ENCODE data around the gene SYNPO2.
"Not testable (repeated sequence)": the region's sequence is repeated elsewhere in the genome, so short reads cannot be mapped to it uniquely, and the experiment has no call there.

SYNPO2 gene

GRCh38 chr4:118985170-118986000 is 96.7 kb downstream of the SYNPO2 start:
- in situ Hi-C loops (cut with MboI; ENCODE audit: low pct_unique_long_range_greater_than_20kb, low sequenced_read_pairs): loop anchor here (25.0 kb wide), 1 partner anchor 502 kb away; no protein-coding TSS in a partner anchor
- no peak for DNase-seq

- DNase-seq: no peak
- in situ Hi-C loops (cut with MboI; ENCODE audit: low pct_unique_long_range_greater_than_20kb, low sequenced_read_pairs): loop anchor here (25.0 kb wide), 1 partner anchor 499 kb away; no protein-coding TSS in a partner anchor
Observed at GRCh38 chr4:118987959-118988634, 99.4 kb downstream of the SYNPO2 start.

GRCh38 chr4:118988635-118988972 is 100.0 kb downstream of the SYNPO2 start:
- no peak for DNase-seq
- in situ Hi-C loops (cut with MboI; ENCODE audit: low pct_unique_long_range_greater_than_20kb, low sequenced_read_pairs): loop anchor here (25.0 kb wide), 1 partner anchor 499 kb away; no protein-coding TSS in a partner anchor

- in situ Hi-C loops (cut with MboI; ENCODE audit: low pct_unique_long_range_greater_than_20kb, low sequenced_read_pairs): loop anchor here (25.0 kb wide), 1 partner anchor 498 kb away; no protein-coding TSS in a partner anchor
- DNase-seq: no peak
Observed at GRCh38 chr4:118989098-118990080, 100.7 kb downstream of the SYNPO2 start.

- DNase-seq: no peak
- in situ Hi-C loops (cut with MboI; ENCODE audit: low pct_unique_long_range_greater_than_20kb, low sequenced_read_pairs): loop anchor here (25.0 kb wide), 1 partner anchor 496 kb away; no protein-coding TSS in a partner anchor
Observed at GRCh38 chr4:118991686-118992085, 103.0 kb downstream of the SYNPO2 start.

- no peak for DNase-seq
- in situ Hi-C loops (cut with MboI; ENCODE audit: low pct_unique_long_range_greater_than_20kb, low sequenced_read_pairs): loop anchor here (25.0 kb wide), 1 partner anchor 495 kb away; no protein-coding TSS in a partner anchor
Observed at GRCh38 chr4:118992149-118992548, 103.5 kb downstream of the SYNPO2 start.

GRCh38 chr4:118993333-118993732 is 104.7 kb downstream of the SYNPO2 start:
- no peak for DNase-seq
- in situ Hi-C loops (cut with MboI; ENCODE audit: low pct_unique_long_range_greater_than_20kb, low sequenced_read_pairs): loop anchor here (25.0 kb wide), 1 partner anchor 494 kb away; no protein-coding TSS in a partner anchor

- in situ Hi-C loops (cut with MboI; ENCODE audit: low pct_unique_long_range_greater_than_20kb, low sequenced_read_pairs): loop anchor here (25.0 kb wide), 1 partner anchor 493 kb away; no protein-coding TSS in a partner anchor
- DNase-seq: no peak
Observed at GRCh38 chr4:118994030-118994429, 105.4 kb downstream of the SYNPO2 start.

- in situ Hi-C loops (cut with MboI; ENCODE audit: low pct_unique_long_range_greater_than_20kb, low sequenced_read_pairs): loop anchor here (25.0 kb wide), 1 partner anchor 491 kb away; no protein-coding TSS in a partner anchor
- no peak for DNase-seq
Observed at GRCh38 chr4:118995693-118996391, 107.2 kb downstream of the SYNPO2 start.

GRCh38 chr4:118997601-118998000 is 108.9 kb downstream of the SYNPO2 start:
- DNase-seq: no peak
- in situ Hi-C loops (cut with MboI; ENCODE audit: low pct_unique_long_range_greater_than_20kb, low sequenced_read_pairs): loop anchor here (25.0 kb wide), 1 partner anchor 490 kb away; no protein-coding TSS in a partner anchor

- in situ Hi-C loops (cut with MboI; ENCODE audit: low pct_unique_long_range_greater_than_20kb, low sequenced_read_pairs): loop anchor here (25.0 kb wide), 1 partner anchor 487 kb away; no protein-coding TSS in a partner anchor
- DNase-seq: no peak
Observed at GRCh38 chr4:118999919-119000318, 111.3 kb downstream of the SYNPO2 start.

GRCh38 chr4:119000400-119000799 is 111.7 kb downstream of the SYNPO2 start:
- in situ Hi-C loops (cut with MboI; ENCODE audit: low pct_unique_long_range_greater_than_20kb, low sequenced_read_pairs): no loop called here
- DNase-seq: no peak

GRCh38 chr4:119002476-119002875 is 113.8 kb downstream of the SYNPO2 start:
- DNase-seq: no peak
- in situ Hi-C loops (cut with MboI; ENCODE audit: low pct_unique_long_range_greater_than_20kb, low sequenced_read_pairs): no loop called here

GRCh38 chr4:119003001-119003400 is 114.3 kb downstream of the SYNPO2 start:
- in situ Hi-C loops (cut with MboI; ENCODE audit: low pct_unique_long_range_greater_than_20kb, low sequenced_read_pairs): not testable (repeated sequence)
- peak; percentile 68 for DNase-seq

- no peak for DNase-seq
- in situ Hi-C loops (cut with MboI; ENCODE audit: low pct_unique_long_range_greater_than_20kb, low sequenced_read_pairs): no loop called here
Observed at GRCh38 chr4:119005928-119006460, 117.3 kb downstream of the SYNPO2 start.

GRCh38 chr4:119008761-119009160 is 120.1 kb downstream of the SYNPO2 start:
- DNase-seq: no peak
- in situ Hi-C loops (cut with MboI; ENCODE audit: low pct_unique_long_range_greater_than_20kb, low sequenced_read_pairs): no loop called here

- peak; percentile 14 for DNase-seq
- in situ Hi-C loops (cut with MboI; ENCODE audit: low pct_unique_long_range_greater_than_20kb, low sequenced_read_pairs): not testable (repeated sequence)
Observed at GRCh38 chr4:119010221-119010620, 121.6 kb downstream of the SYNPO2 start.
